Caki2 (cell line): ENCODE measurements around the gene NOVA2. TPM values are rescaled to one million over a fixed set of nuclear protein-coding genes. Genes with fewer than 3 reads are reported as not detected.

Source experiments
- DNase-seq: peaks from one replicate; pipeline ENCODE4 v3.0.0-alpha.2; 2015; ENCODE audit warnings: low read depth
- in situ Hi-C: cut with HindIII; loops from 2 replicates; pipeline ENCODE4 v1.10.0; 2016; ENCODE audit warnings: low sequenced_read_pairs, low pct_unique_long_range_greater_than_20kb, mixed read lengths
- total RNA-seq: library from RNA; depleted of rRNA; stranded (reverse); fragments of >200 nt; shearing (Covaris generic); gene quantifications from 2 replicates; pipeline ENCODE4 v1.2.3, GENCODE V29; 2014; ENCODE audit warnings: low replicate concordance

NOVA2 gene
- total RNA-seq, 1 experiment from 2014 or later = not detected

- no peak for DNase-seq
- in situ Hi-C loops = no loop called here
These were observed 33.2 kb downstream of the NOVA2 start for GRCh38 chr19:45940515-45940805.

GRCh38 chr19:45939792-45940514, 33.7 kb downstream of the NOVA2 start:
- DNase-seq = no peak
- in situ Hi-C loops = no loop called here

GRCh38 chr19:45938733-45939319, 34.8 kb downstream of the NOVA2 start:
- in situ Hi-C loops = no loop called here
- no peak for DNase-seq

GRCh38 chr19:45935267-45935666, 38.4 kb downstream of the NOVA2 start:
- DNase-seq = no peak
- in situ Hi-C loops = no loop called here

- no peak for DNase-seq
- in situ Hi-C loops = no loop called here
These were observed 39.0 kb downstream of the NOVA2 start for GRCh38 chr19:45934551-45935230.

- no peak for DNase-seq
- in situ Hi-C loops = no loop called here
These were observed 39.9 kb downstream of the NOVA2 start for GRCh38 chr19:45933759-45934158.

- in situ Hi-C loops = no loop called here
- DNase-seq = no peak
These were observed 42.6 kb downstream of the NOVA2 start for GRCh38 chr19:45931055-45931454.

GRCh38 chr19:45929247-45929646, 44.4 kb downstream of the NOVA2 start:
- no peak for DNase-seq
- in situ Hi-C loops = no loop called here

GRCh38 chr19:45927565-45928261, 46.0 kb downstream of the NOVA2 start:
- in situ Hi-C loops = no loop called here

GRCh38 chr19:45924891-45925447, 48.7 kb downstream of the NOVA2 start:
- no peak for DNase-seq
- in situ Hi-C loops = no loop called here

More at GRCh38 chr19:45927565-45928261, 46.0 kb downstream of the NOVA2 start:
- peak; percentile 85 for DNase-seq

- in situ Hi-C loops = no loop called here
- no peak for DNase-seq
These were observed 51.4 kb downstream of the NOVA2 start for GRCh38 chr19:45922281-45922680.

- in situ Hi-C loops = no loop called here
- DNase-seq = no peak
These were observed 53.2 kb downstream of the NOVA2 start for GRCh38 chr19:45920458-45920857.

- no peak for DNase-seq
- in situ Hi-C loops = no loop called here
These were observed 54.0 kb downstream of the NOVA2 start for GRCh38 chr19:45919678-45920077.

- in situ Hi-C loops = no loop called here
- no peak for DNase-seq
These were observed 54.9 kb downstream of the NOVA2 start for GRCh38 chr19:45918721-45919120.

- in situ Hi-C loops = no loop called here
- DNase-seq = no peak
These were observed 56.1 kb downstream of the NOVA2 start for GRCh38 chr19:45917421-45918091.

GRCh38 chr19:45913874-45914830, 59.5 kb downstream of the NOVA2 start, which contains the start of gene NANOS2:
Gene NANOS2, minus strand, starts transcription at chr19:45914778. Its CDS starts 85 bp downstream, at chr19:45914693.
- in situ Hi-C loops = no loop called here
- DNase-seq = no peak

- no peak for DNase-seq
- in situ Hi-C loops = no loop called here
These were observed 62.4 kb downstream of the NOVA2 start for GRCh38 chr19:45911291-45911690.
